HepG2 (cell line): ENCODE measurements around the gene FAM118B. TPM values are rescaled to one million over a fixed set of nuclear protein-coding genes. Genes with fewer than 3 reads are reported as not detected.

Experiments used
- ATAC-seq: fragments of 200-7000 bp; cut with Tn5 transposase; 3 replicates; pipeline ENCODE4 v1.9.1; 2020; ENCODE audit warnings: mild to moderate bottlenecking, moderate library complexity
- BruUV-seq: library from RNA; stranded (reverse); fragments of 400-500 nt; replicated peaks from 2 replicates; lab custom pipeline; 2021; lab: Mats Ljungman, UMichigan
- CTCF ChIA-PET: fragments of 300-600 bp; formaldehyde crosslinking; extraction: SDS; loops from one replicate; lab custom pipeline; 2021; ENCODE audit warnings: low total read pairs, inconsistent platforms, low intra/inter-chr PET ratio; lab: Yijun Ruan, JAX
- POLR2A ChIA-PET: fragments of 350-600 bp; sonication (Branson Sonifier 250); formaldehyde crosslinking; loops from one replicate; lab custom pipeline; 2020; ENCODE audit warnings: antibody characterized with exemption, inconsistent platforms; lab: Yijun Ruan, JAX
- DNase-seq: peaks from one replicate; pipeline ENCODE4 v3.0.0-alpha.2; 2015; ENCODE audit warnings: low spot score
- FAIRE-seq: peaks from 3 replicates; lab custom pipeline; 2011; peaks lifted over from hg19 to GRCh38; lab: Jason Lieb, UNC
- H2AFZ ChIP-seq: one replicate; pipeline ENCODE4 v1.6.1; 2011; ENCODE audit warnings: low read length, inconsistent platforms
- H3K27ac ChIP-seq: fragments of 300-600 bp; 3 replicates; pipeline ENCODE4 v1.8.0; 2011; ENCODE audit warnings: mixed run types, mild to moderate bottlenecking, mixed read lengths, low read length, inconsistent platforms; ENCODE audit not compliant: insufficient read depth; ENCODE audit errors: extremely low read length
- H3K27me3 ChIP-seq, 2 experiments: fragments of 200-600 bp in 1 of 2; 2 replicates in 1 of 2; 3 replicates in 1 of 2; pipeline versions ENCODE4 v1.6.0 to v1.8.0; 2011; ENCODE audit warnings: low read length in 2 of 2, mild to moderate bottlenecking in 2 of 2, moderate library complexity in 2 of 2, inconsistent platforms in 1 of 2; ENCODE audit not compliant: insufficient read depth in 2 of 2, control insufficient read depth in 1 of 2
- H3K36me3 ChIP-seq, 2 experiments: fragments of 200-600 bp in 1 of 2; replicated peaks in 1 of 2; 2 replicates in 1 of 2; 3 replicates in 1 of 2; pipeline versions ENCODE4 v1.5.1 to v1.8.0; 2011; ENCODE audit warnings: low read length in 2 of 2, inconsistent platforms in 1 of 2; ENCODE audit not compliant: insufficient read depth in 2 of 2, control insufficient read depth in 1 of 2
- H3K4me1 ChIP-seq: 2 replicates; pipeline ENCODE4 v1.5.1; 2012; ENCODE audit warnings: low read length, inconsistent platforms; ENCODE audit not compliant: insufficient read depth
- H3K4me2 ChIP-seq: 2 replicates; pipeline ENCODE4 v1.6.0; 2011; ENCODE audit warnings: low read depth, low read length, inconsistent platforms
- H3K4me3 ChIP-seq, 3 experiments: fragments of 200-600 bp in 1 of 3; sonication (generic), shearing (Covaris generic) in 1 of 3; replicated peaks in 1 of 3; 2 replicates each; pipeline ENCODE4 v1.5.1; 2011 to 2016; ENCODE audit warnings: low read length in 3 of 3, inconsistent platforms in 2 of 3, low read depth in 2 of 3, mild to moderate bottlenecking in 2 of 3, control low read depth in 1 of 3, mixed read lengths in 1 of 3; ENCODE audit not compliant: insufficient read depth in 1 of 3
- H3K79me2 ChIP-seq: one replicate; pipeline ENCODE4 v1.6.1; 2011; ENCODE audit warnings: low read length, inconsistent platforms; ENCODE audit not compliant: insufficient read depth
- H3K9ac ChIP-seq: 2 replicates; pipeline ENCODE4 v1.6.0; 2011; ENCODE audit warnings: mild to moderate bottlenecking, low read depth, low read length, inconsistent platforms; ENCODE audit not compliant: insufficient read depth
- H3K9me3 ChIP-seq: 2 replicates; pipeline ENCODE4 v1.5.1; 2012; ENCODE audit warnings: mild to moderate bottlenecking, low read length
- H4K20me1 ChIP-seq: 2 replicates; pipeline ENCODE4 v1.6.0; 2011; ENCODE audit warnings: inconsistent platforms, mild to moderate bottlenecking, low read length, moderate library complexity; ENCODE audit not compliant: insufficient read depth
- FOXC1 ChIP-seq: sonication (generic); formaldehyde crosslinking; IDR thresholded peaks from 2 replicates; pipeline ENCODE4 v1.8.0; 2022; ENCODE audit warnings: mild to moderate bottlenecking, missing genetic modification reagents, borderline replicate concordance
- HMGXB4 ChIP-seq, 2 experiments: sonication (generic) in 1 of 2; formaldehyde crosslinking in 1 of 2; IDR thresholded peaks; 2 replicates each; pipeline versions ENCODE4 v1.4.0 to v1.6.1; 2018 to 2020; ENCODE audit warnings: missing genetic modification reagents in 2 of 2, borderline replicate concordance in 1 of 2, low read depth in 1 of 2, mild to moderate bottlenecking in 1 of 2, missing biosample characterization in 1 of 2
- IRF9 ChIP-seq: sonication (generic); formaldehyde crosslinking; IDR thresholded peaks from 2 replicates; pipeline ENCODE4 v1.8.0; 2022; ENCODE audit warnings: missing genetic modification reagents, mild to moderate bottlenecking, borderline replicate concordance
- KDM3A ChIP-seq: IDR thresholded peaks from 2 replicates; pipeline ENCODE4 v1.6.1; 2018; ENCODE audit warnings: low read depth, missing compliant biosample characterization
- KLF15 ChIP-seq: sonication (generic); formaldehyde crosslinking; IDR thresholded peaks from 2 replicates; pipeline ENCODE4 v1.8.1; 2023; ENCODE audit warnings: borderline replicate concordance, mild to moderate bottlenecking, inconsistent platforms, missing genetic modification reagents, mixed read lengths
- NBN ChIP-seq: fragments of 450-650 bp; conservative IDR thresholded peaks from 2 replicates; pipeline ENCODE4 v1.6.1; 2017
- NFE2L1 ChIP-seq: sonication (generic); formaldehyde crosslinking; IDR thresholded peaks from 2 replicates; pipeline ENCODE4 v1.4.0; 2020; ENCODE audit warnings: missing genetic modification reagents, mild to moderate bottlenecking, borderline replicate concordance
- RFX1 ChIP-seq: fragments of 450-650 bp; IDR thresholded peaks from 2 replicates; pipeline ENCODE4 v1.6.1; 2017
- RXRB ChIP-seq: IDR thresholded peaks from 2 replicates; pipeline ENCODE4 v1.6.1; 2016; ENCODE audit warnings: borderline replicate concordance, missing genetic modification reagents, missing compliant biosample characterization
- SYNCRIP ChIP-seq: fragments of 200-400 bp; formaldehyde crosslinking; IDR thresholded peaks from 2 replicates; pipeline ENCODE4 v1.6.1; 2018; ENCODE audit warnings: mild to moderate bottlenecking, low read depth, low read length; ENCODE audit not compliant: insufficient read depth
- TIGD3 ChIP-seq: sonication (generic); formaldehyde crosslinking; IDR thresholded peaks from 2 replicates; pipeline ENCODE4 v1.5.1; 2020; ENCODE audit warnings: mild to moderate bottlenecking, missing genetic modification reagents, borderline replicate concordance
- WIZ ChIP-seq: sonication (generic); formaldehyde crosslinking; IDR thresholded peaks from 2 replicates; pipeline ENCODE4 v1.5.1; 2020; ENCODE audit warnings: mild to moderate bottlenecking, missing genetic modification reagents
- ZNF280B ChIP-seq: sonication (generic); formaldehyde crosslinking; IDR thresholded peaks from 2 replicates; pipeline ENCODE4 v1.5.0; 2020; ENCODE audit warnings: missing genetic modification reagents, mild to moderate bottlenecking, borderline replicate concordance
- ZNF331 ChIP-seq: sonication (generic); formaldehyde crosslinking; IDR thresholded peaks from 2 replicates; pipeline ENCODE4 v1.4.0; 2020; ENCODE audit warnings: missing genetic modification reagents
- ZSCAN22 ChIP-seq: sonication (generic); formaldehyde crosslinking; IDR thresholded peaks from 2 replicates; pipeline ENCODE4 v1.4.0; 2020; ENCODE audit warnings: mild to moderate bottlenecking, missing genetic modification reagents
- WGBS: methylation state at CpG from one replicate; pipeline ENCODE4 v1.1.6; 2017; ENCODE audit warnings: low lambda C conversion rate; 5-methylcytosine and 5-hydroxymethylcytosine counted together
- in situ Hi-C: cut with HindIII; loops from 2 replicates; pipeline ENCODE4 v1.10.0; 2017; ENCODE audit warnings: low pct_unique_long_range_greater_than_20kb; ENCODE audit not compliant: extremely low pct_ligation_motif_present
- intact Hi-C: fragments of 100-400 bp; cut with micrococcal nuclease; formaldehyde crosslinking; loops from one replicate; pipeline ENCODE4 v1.10.0; 2022; ENCODE audit not compliant: unreplicated experiment
- polyA plus RNA-seq, 8 experiments: library from polyadenylated mRNA; depleted of rRNA in 3 of 8; stranded (reverse) in 7 of 8; unstranded in 1 of 8; fragments of >200 nt; fragmentation: Illumina TruSeq in 4 of 8; extraction: Trizol in 4 of 8; gene quantifications; 2 replicates each; pipeline versions ENCODE4 v1.2.1 to v1.2.3, GENCODE V29; 2011 to 2016; ENCODE audit warnings: low read depth in 4 of 8, missing spikeins in 1 of 8, mixed read lengths in 1 of 8; ENCODE audit not compliant: insufficient read depth in 1 of 8
- total RNA-seq, 5 experiments: library from RNA; depleted of rRNA; stranded (reverse); fragments of >200 nt; fragmentation: Illumina TruSeq; extraction: Trizol; gene quantifications; 2 replicates each; pipeline ENCODE4 v1.2.3, GENCODE V29; 2016; ENCODE audit warnings: low read depth in 1 of 5

Gene FAM118B
- total and polyA plus RNA-seq, 2 of the 13 experiments (the other 11 are each of a cell fraction or from before 2014, with no cell fraction given): 10.2 to 25.7 TPM

GRCh38 chr11:126216526-126217305 lies 5.1 kb downstream of the FAM118B start:
- Histone ChIP-seq H3K4me2 (no peak overlapping the region), H3K9me3 (no peaks in the 10 kb centered on the region), H3K9ac (no peak overlapping the region), H4K20me1 (no peaks in the 10 kb centered on the region), H3K27ac (no peak overlapping the region), H3K27me3 (no peaks in the 10 kb centered on the region; a peak in 1 of 5 replicates), H2AFZ (no peak overlapping the region), H3K4me3 (no peak overlapping the region), H3K79me2 (peaks cover 47% of the 10 kb centered on the region), H3K4me1 (peaks cover 14% of the 10 kb centered on the region), H3K36me3 (no peaks in the 10 kb centered on the region)
- BruUV-seq: no TSS peak
- ChIA-PET CTCF (no interaction called here), POLR2A (no interaction called here)
- no peak for FAIRE-seq
- no peak for DNase-seq
- ATAC-seq: no peak
- in situ Hi-C loops (loop anchor here (25.0 kb wide), 1 partner anchor 579 kb away; the partner anchor contains the start of gene CHEK1), intact Hi-C loops (no loop called here)
- WGBS: 92% methylated on average over 6 of the region's 6 CpGs
- TF ChIP-seq NFE2L1 (CRISPR knock-in tag) (no peak), ZSCAN22 (CRISPR knock-in tag) (no peak), WIZ (CRISPR knock-in tag) (no peak), NBN (no peak), KLF15 (CRISPR knock-in tag) (no peak), ZNF331 (CRISPR knock-in tag) (no peak), RFX1 (no peak), RXRB (CRISPR knock-in tag) (no peak), SYNCRIP (no peak), KDM3A (CRISPR knock-in tag) (no peak), HMGXB4 (CRISPR knock-in tag; IDR thresholded peaks at IDR 0.05; ENCODE audit: borderline replicate concordance in 1 of 2, low read depth in 1 of 2) (no peak), ZNF280B (no peak), TIGD3 (CRISPR knock-in tag) (no peak), FOXC1 (CRISPR knock-in tag) (no peak), IRF9 (CRISPR knock-in tag) (no peak)
